PC-9 (cell line): Measurements from ENCODE around the gene UBE2L3. TPM values are rescaled to one million over a fixed set of nuclear protein-coding genes. Genes with fewer than 3 reads are reported as not detected.
"Not testable (repeated sequence)": the region's sequence is repeated elsewhere in the genome, so short reads cannot be mapped to it uniquely, and the experiment has no call there.

Source experiments
- BruUV-seq: library from RNA; stranded (reverse); fragments of 400-500 nt; replicated peaks from 2 replicates; lab custom pipeline; 2021; lab: Mats Ljungman, UMichigan
- CTCF ChIA-PET: fragments of 300-600 bp; sonication (Branson Sonifier 250); formaldehyde crosslinking; loops from one replicate; lab custom pipeline; 2022; ENCODE audit warnings: antibody characterized with exemption; lab: Charles Lee
- POLR2A ChIA-PET: fragments of 300-600 bp; sonication (Branson Sonifier 250); formaldehyde crosslinking; loops from one replicate; lab custom pipeline; 2022; ENCODE audit warnings: antibody characterized with exemption; ENCODE audit not compliant: unreplicated experiment; lab: Charles Lee
- DNase-seq, 2 experiments: peaks; one replicate each; pipeline versions ENCODE4 v3.0.0 to v3.0.0-alpha.2; 2015 to 2022; ENCODE audit warnings: mixed read lengths in 1 of 2
- H2AFZ ChIP-seq: fragments of 200-600 bp; sonication (generic); 2 replicates; pipeline ENCODE4 v1.8.1; 2017; ENCODE audit warnings: antibody characterized with exemption
- H3F3A ChIP-seq: fragments of 200-600 bp; sonication (generic); 2 replicates; pipeline ENCODE4 v1.8.1; 2017; ENCODE audit warnings: antibody characterized with exemption, mild to moderate bottlenecking, low read depth; ENCODE audit not compliant: insufficient read depth
- H3K27ac ChIP-seq: fragments of 200-600 bp; sonication (generic); 2 replicates; pipeline ENCODE4 v1.6.1; 2016; ENCODE audit warnings: mixed run types
- H3K27me3 ChIP-seq: fragments of 200-600 bp; sonication (generic); 2 replicates; pipeline ENCODE4 v1.6.1; 2016; ENCODE audit warnings: low read depth, mixed run types; ENCODE audit not compliant: insufficient read depth
- H3K36me3 ChIP-seq: fragments of 200-600 bp; sonication (generic); 2 replicates; pipeline ENCODE4 v1.6.1; 2016; ENCODE audit warnings: low read depth, mixed run types
- H3K4me1 ChIP-seq: fragments of 200-600 bp; sonication (generic); replicated peaks from 2 replicates; pipeline ENCODE4 v1.6.1; 2016; ENCODE audit warnings: mixed run types; ENCODE audit not compliant: insufficient read depth
- H3K4me2 ChIP-seq: fragments of 200-600 bp; sonication (generic); 2 replicates; pipeline ENCODE4 v1.6.1; 2017; ENCODE audit warnings: mixed run types
- H3K4me3 ChIP-seq: fragments of 200-600 bp; sonication (generic); 2 replicates; pipeline ENCODE4 v1.6.1; 2016; ENCODE audit warnings: mixed run types
- H3K79me2 ChIP-seq: fragments of 200-600 bp; sonication (generic); 2 replicates; pipeline ENCODE4 v1.6.1; 2017; ENCODE audit warnings: low read depth, mixed run types
- H3K9me2 ChIP-seq: fragments of 200-600 bp; sonication (generic); 2 replicates; pipeline ENCODE4 v1.8.1; 2017; ENCODE audit warnings: mild to moderate bottlenecking; ENCODE audit not compliant: insufficient read depth
- H3K9me3 ChIP-seq: fragments of 200-600 bp; sonication (generic); 2 replicates; pipeline ENCODE4 v1.8.1; 2016; ENCODE audit warnings: low read depth; ENCODE audit not compliant: insufficient read depth
- H4K20me1 ChIP-seq: fragments of 200-600 bp; sonication (generic); 2 replicates; pipeline ENCODE4 v1.8.1; 2017; ENCODE audit not compliant: insufficient read depth
- CTCF ChIP-seq: fragments of 200-600 bp; sonication (generic); conservative IDR thresholded peaks from 2 replicates; pipeline ENCODE4 v1.6.1; 2017; ENCODE audit warnings: mixed run types, antibody characterized with exemption, mild to moderate bottlenecking, moderate library complexity
- EZH2 ChIP-seq: fragments of 200-600 bp; sonication (generic); IDR thresholded peaks from 2 replicates; pipeline ENCODE4 v1.8.0; 2017; ENCODE audit warnings: antibody characterized with exemption, low read depth
- intact Hi-C: fragments of 100-400 bp; cut with micrococcal nuclease; formaldehyde crosslinking; loops from one replicate; pipeline ENCODE4 v1.10.0; 2022; ENCODE audit not compliant: unreplicated experiment
- total RNA-seq: library from RNA; stranded (reverse); gene quantifications from 2 replicates; pipeline ENCODE4 v1.2.3, GENCODE V29; 2021

UBE2L3 gene
- total RNA-seq, 1 experiment from 2014 or later = 55.8 TPM

- Histone ChIP-seq H3K79me2 (peaks cover 78% of the 10 kb centered on the region), H3K4me3 (no peak overlapping the region), H4K20me1 (peaks cover 77% of the 10 kb centered on the region), H3K36me3 (no peaks in the 10 kb centered on the region; the same call in 1 of the 2 replicates), H3K4me2 (no peak overlapping the region), H3K27me3 (no peaks in the 10 kb centered on the region), H3K4me1 (no peaks in the 10 kb centered on the region), H3K9me3 (no peaks in the 10 kb centered on the region), H3K27ac (no peak overlapping the region), H2AFZ (no peak overlapping the region), H3K9me2 (no peaks in the 10 kb centered on the region), H3F3A (no peaks in the 10 kb centered on the region)
- DNase-seq = no peak
- intact Hi-C loops = no loop called here
- CTCF ChIA-PET = no interaction called here
- BruUV-seq = no TSS peak
- POLR2A ChIA-PET = no interaction called here
- TF ChIP-seq EZH2 = no peak
- TF ChIP-seq CTCF = no peak
Observed at GRCh38 chr22:21594865-21595452, 27.4 kb downstream of the UBE2L3 start.

- H3K27me3 ChIP-seq, H3F3A ChIP-seq, H3K36me3 ChIP-seq, BruUV-seq, H3K9me2 ChIP-seq, H3K4me2 ChIP-seq, H3K4me1 ChIP-seq, H3K27ac ChIP-seq, H2AFZ ChIP-seq, DNase-seq, CTCF ChIA-PET, intact Hi-C loops, POLR2A ChIA-PET, H3K9me3 ChIP-seq, H3K4me3 ChIP-seq: not testable (repeated sequence)
- peaks cover 67% of the 10 kb centered on the region for H4K20me1 ChIP-seq
- H3K79me2 ChIP-seq = peaks cover 79% of the 10 kb centered on the region
Observed at GRCh38 chr22:21596356-21597135, 29.0 kb downstream of the UBE2L3 start.

GRCh38 chr22:21598302-21598701 lies 30.8 kb downstream of the UBE2L3 start:
- BruUV-seq = no TSS peak
- H3K4me2 ChIP-seq = no peak overlapping the region
- no peak for TF ChIP-seq CTCF
- TF ChIP-seq EZH2 = no peak
- H3K27me3 ChIP-seq = no peaks in the 10 kb centered on the region
- ChIA-PET CTCF (interaction anchor here (0.6 kb wide), 1 partner anchor 8 kb away, joined by 3 read pairs; no protein-coding TSS in a partner anchor), POLR2A (interaction anchor here (0.7 kb wide), 1 partner anchor 16 kb away, joined by 3 read pairs; no protein-coding TSS in a partner anchor)
- H2AFZ ChIP-seq = no peak overlapping the region
- no peaks in the 10 kb centered on the region for H3F3A ChIP-seq
- H3K27ac ChIP-seq = no peak overlapping the region
- no peak for DNase-seq
- intact Hi-C loops = no loop called here
- peaks cover 57% of the 10 kb centered on the region for H4K20me1 ChIP-seq
- H3K9me2 ChIP-seq = no peaks in the 10 kb centered on the region
- no peaks in the 10 kb centered on the region for H3K36me3 ChIP-seq
- peaks cover 76% of the 10 kb centered on the region for H3K79me2 ChIP-seq
- H3K9me3 ChIP-seq = no peaks in the 10 kb centered on the region
- no peak overlapping the region for H3K4me3 ChIP-seq
- no peaks in the 10 kb centered on the region for H3K4me1 ChIP-seq
